ENCODE results near the gene SUSD6. TPM values are rescaled to one million over a fixed set of nuclear protein-coding genes. Genes with fewer than 3 reads are reported as not detected.

The SUSD6 gene
- polyA plus RNA-seq, 1 of the 3 experiments (the other 2 are of a cell fraction): 8.5 TPM

DNA sequence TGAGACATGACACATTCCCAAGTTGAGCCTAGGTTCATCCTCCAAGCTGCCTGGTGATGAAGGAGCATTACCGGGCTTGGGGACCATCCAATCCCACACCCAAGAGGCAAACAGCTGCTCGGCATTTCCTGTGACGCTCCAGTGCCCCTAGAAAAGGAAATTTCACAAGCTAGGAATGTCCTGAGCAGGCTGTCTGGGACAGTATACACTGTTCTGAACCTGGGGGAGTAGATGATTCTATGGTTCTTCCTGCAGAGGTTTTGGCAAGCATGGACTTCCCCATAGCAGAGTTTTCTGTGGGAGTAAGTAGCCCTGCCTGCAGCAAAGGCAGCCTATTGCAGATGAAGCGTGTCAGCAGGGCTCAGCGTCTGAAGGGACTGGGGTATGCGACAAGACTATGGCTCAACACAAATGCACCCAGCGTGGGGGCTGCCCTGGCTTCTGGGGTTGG lies 108.1 kb downstream of the SUSD6 start:
- Histone ChIP-seq H3K4me2 (no peak overlapping the region), H3K9me3 (no peaks in the 10 kb centered on the region), H3F3A (replicated peaks; ENCODE audit: insufficient read depth) (peaks cover 10% of the 10 kb centered on the region), H3K79me2 (ENCODE audit: insufficient read depth) (no peaks in the 10 kb centered on the region), H3K27ac (ENCODE audit: low read depth in 2 of 2, low read length in 1 of 2) (no peak overlapping the region), H3K4me1 (ENCODE audit: control insufficient read depth in 1 of 2, insufficient read depth in 2 of 2, low read depth in 1 of 2, low read length in 1 of 2) (peaks cover 13 to 22% of the 10 kb centered on the region in 2 experiments; a peak in 3 of 4 replicates), H3K4me3 (ENCODE audit: low read depth in 2 of 2, low read length in 1 of 2) (no peak overlapping the region), H3K9ac (no peak overlapping the region), H3K9me2 (no peaks in the 10 kb centered on the region), H4K20me1 (ENCODE audit: insufficient read depth) (no peaks in the 10 kb centered on the region), H3K36me3 (replicated peaks in 1 of 2; ENCODE audit: control insufficient read depth in 1 of 2, insufficient read depth in 2 of 2, low read length in 1 of 2) (no peaks in the 10 kb centered on the region), H3K27me3 (ENCODE audit: insufficient read depth) (no peaks in the 10 kb centered on the region), H2AFZ (ENCODE audit: low read depth) (no peak overlapping the region)
- ChIA-PET CTCF (interaction anchor here (1.1 to 3.6 kb wide), 7 partner anchors 8 to 184 kb away, joined by 4 to 27 read pairs (median 8); partner anchors contain the start of gene SUSD6), POLR2A (interaction anchor here (0.5 kb wide), 1 partner anchor 28 kb away, joined by 3 read pairs; no protein-coding TSS in a partner anchor)
- WGBS (ENCODE audit: low lambda C conversion rate): 82% methylated on average over 4 of the region's 7 CpGs
- no peak for TF ChIP-seq FOXM1 (IDR thresholded peaks at IDR 0.05; ENCODE audit: low read depth)
- TF ChIP-seq, protein P1, sequence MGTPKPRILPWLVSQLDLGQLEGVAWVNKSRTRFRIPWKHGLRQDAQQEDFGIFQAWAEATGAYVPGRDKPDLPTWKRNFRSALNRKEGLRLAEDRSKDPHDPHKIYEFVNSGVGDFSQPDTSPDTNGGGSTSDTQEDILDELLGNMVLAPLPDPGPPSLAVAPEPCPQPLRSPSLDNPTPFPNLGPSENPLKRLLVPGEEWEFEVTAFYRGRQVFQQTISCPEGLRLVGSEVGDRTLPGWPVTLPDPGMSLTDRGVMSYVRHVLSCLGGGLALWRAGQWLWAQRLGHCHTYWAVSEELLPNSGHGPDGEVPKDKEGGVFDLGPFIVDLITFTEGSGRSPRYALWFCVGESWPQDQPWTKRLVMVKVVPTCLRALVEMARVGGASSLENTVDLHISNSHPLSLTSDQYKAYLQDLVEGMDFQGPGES (IDR thresholded peaks at IDR 0.05; ENCODE audit: low read depth, low read length): no peak
- TF ChIP-seq GATA2 (CRISPR knock-in tag; IDR thresholded peaks at IDR 0.05): no peak
- TF ChIP-seq TCF12 (IDR thresholded peaks at IDR 0.05): no peak
- TF ChIP-seq, protein P2, sequence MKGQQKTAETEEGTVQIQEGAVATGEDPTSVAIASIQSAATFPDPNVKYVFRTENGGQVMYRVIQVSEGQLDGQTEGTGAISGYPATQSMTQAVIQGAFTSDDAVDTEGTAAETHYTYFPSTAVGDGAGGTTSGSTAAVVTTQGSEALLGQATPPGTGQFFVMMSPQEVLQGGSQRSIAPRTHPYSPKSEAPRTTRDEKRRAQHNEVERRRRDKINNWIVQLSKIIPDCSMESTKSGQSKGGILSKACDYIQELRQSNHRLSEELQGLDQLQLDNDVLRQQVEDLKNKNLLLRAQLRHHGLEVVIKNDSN (IDR thresholded peaks at IDR 0.05; ENCODE audit: borderline replicate concordance, low read depth): no peak
- TF ChIP-seq CHD2 (IDR thresholded peaks at IDR 0.05; ENCODE audit: low read length, partially characterized antibody): no peak
- no peak for TF ChIP-seq MXI1 (IDR thresholded peaks at IDR 0.05; ENCODE audit: low read depth, low read length)
- TF ChIP-seq ELF1 (IDR thresholded peaks at IDR 0.05): no peak
- TF ChIP-seq GABPA (IDR thresholded peaks at IDR 0.05; ENCODE audit: low read depth): no peak
- TF ChIP-seq NRF1 (IDR thresholded peaks at IDR 0.05; ENCODE audit: low read depth, low read length): no peak
- TF ChIP-seq, protein P3, sequence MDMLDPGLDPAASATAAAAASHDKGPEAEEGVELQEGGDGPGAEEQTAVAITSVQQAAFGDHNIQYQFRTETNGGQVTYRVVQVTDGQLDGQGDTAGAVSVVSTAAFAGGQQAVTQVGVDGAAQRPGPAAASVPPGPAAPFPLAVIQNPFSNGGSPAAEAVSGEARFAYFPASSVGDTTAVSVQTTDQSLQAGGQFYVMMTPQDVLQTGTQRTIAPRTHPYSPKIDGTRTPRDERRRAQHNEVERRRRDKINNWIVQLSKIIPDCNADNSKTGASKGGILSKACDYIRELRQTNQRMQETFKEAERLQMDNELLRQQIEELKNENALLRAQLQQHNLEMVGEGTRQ (IDR thresholded peaks at IDR 0.05; ENCODE audit: borderline replicate concordance, low read depth, low read length): no peak
- TF ChIP-seq EZH2phosphoT487 (IDR thresholded peaks at IDR 0.05; ENCODE audit: borderline replicate concordance, low read depth): no peak
- no peak for TF ChIP-seq FOSL2 (IDR thresholded peaks at IDR 0.05; ENCODE audit: borderline replicate concordance, low read depth)
- TF ChIP-seq, protein P4, sequence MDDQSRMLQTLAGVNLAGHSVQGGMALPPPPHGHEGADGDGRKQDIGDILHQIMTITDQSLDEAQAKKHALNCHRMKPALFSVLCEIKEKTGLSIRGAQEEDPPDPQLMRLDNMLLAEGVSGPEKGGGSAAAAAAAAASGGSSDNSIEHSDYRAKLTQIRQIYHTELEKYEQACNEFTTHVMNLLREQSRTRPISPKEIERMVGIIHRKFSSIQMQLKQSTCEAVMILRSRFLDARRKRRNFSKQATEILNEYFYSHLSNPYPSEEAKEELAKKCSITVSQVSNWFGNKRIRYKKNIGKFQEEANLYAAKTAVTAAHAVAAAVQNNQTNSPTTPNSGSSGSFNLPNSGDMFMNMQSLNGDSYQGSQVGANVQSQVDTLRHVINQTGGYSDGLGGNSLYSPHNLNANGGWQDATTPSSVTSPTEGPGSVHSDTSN (IDR thresholded peaks at IDR 0.05): no peak
- DNase-seq: no peak
